HFFc6 (cell line): ENCODE data around the gene MAST4. TPM values are rescaled to one million over a fixed set of nuclear protein-coding genes. Genes with fewer than 3 reads are reported as not detected.

Experiments
- DNase-seq: peaks from one replicate; pipeline ENCODE4 v3.0.0-alpha.2; 2018
- H3K27ac Mint-ChIP-seq: 2 replicates; pipeline ENCODE4 v1.8.0; 2020; ENCODE audit warnings: mild to moderate bottlenecking, mixed read lengths
- H3K27me3 Mint-ChIP-seq: 2 replicates; pipeline ENCODE4 v1.8.0; 2021; ENCODE audit warnings: mild to moderate bottlenecking, moderate library complexity, mixed read lengths; ENCODE audit not compliant: insufficient read depth
- H3K36me3 Mint-ChIP-seq: 2 replicates; pipeline ENCODE4 v1.8.0; 2021; ENCODE audit warnings: low read depth, mixed read lengths
- H3K4me1 Mint-ChIP-seq: 2 replicates; pipeline ENCODE4 v1.8.0; 2020; ENCODE audit warnings: low read depth, mixed read lengths
- H3K4me3 Mint-ChIP-seq: 2 replicates; pipeline ENCODE4 v1.8.0; 2020; ENCODE audit warnings: mild to moderate bottlenecking, moderate library complexity, mixed read lengths
- H3K9me3 Mint-ChIP-seq: 2 replicates; pipeline ENCODE4 v1.8.0; 2020; ENCODE audit warnings: mild to moderate bottlenecking, mixed read lengths
- CTCF ChIP-seq: fragments of 200-600 bp; sonication (generic); IDR thresholded peaks from 2 replicates; pipeline ENCODE4 v1.5.0; 2021; ENCODE audit warnings: antibody characterized with exemption, mild to moderate bottlenecking
- total RNA-seq, 6 experiments: library from RNA; stranded (reverse); fragmentation: NEBNext Ultra II Directional; extraction: Animal tissue kit (Norgen Biotek cat#: 25700); gene quantifications; 2 replicates in 1 of 6; 3 replicates in 5 of 6; pipeline ENCODE4 v1.2.3, GENCODE V29; 2021

Gene MAST4
- total RNA-seq, 6 experiments from 2014 or later: 3.0 to 5.6 (median 3.9) TPM

DNA sequence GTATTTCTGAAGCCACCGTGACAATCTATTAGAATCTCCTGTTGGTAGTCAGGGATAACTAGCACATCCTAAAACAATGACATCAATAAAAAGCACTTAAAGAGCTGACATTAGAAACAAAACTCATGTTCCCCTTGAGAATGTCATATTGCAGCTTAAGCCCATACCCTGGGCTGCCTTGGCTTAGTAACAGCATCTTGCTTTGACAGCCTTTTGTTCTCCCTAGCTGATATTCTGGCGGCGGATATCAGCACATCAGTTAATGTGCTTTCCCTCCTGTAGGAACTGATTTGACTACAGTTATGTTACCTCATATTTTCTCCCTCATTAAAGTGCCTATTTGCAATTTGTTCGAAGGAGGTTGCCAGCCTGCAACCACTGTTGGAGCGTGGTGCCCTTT lies 386.3 kb downstream of the MAST4 start:
- Mint-ChIP-seq H3K27me3 (peaks cover 7% of the 10 kb centered on the region), H3K4me1 (peaks cover 7% of the 10 kb centered on the region), H3K36me3 (no peaks in the 10 kb centered on the region), H3K9me3 (no peaks in the 10 kb centered on the region), H3K27ac (no peak overlapping the region), H3K4me3 (no peak overlapping the region)
- no peak for DNase-seq
- no peak for TF ChIP-seq CTCF

DNA sequence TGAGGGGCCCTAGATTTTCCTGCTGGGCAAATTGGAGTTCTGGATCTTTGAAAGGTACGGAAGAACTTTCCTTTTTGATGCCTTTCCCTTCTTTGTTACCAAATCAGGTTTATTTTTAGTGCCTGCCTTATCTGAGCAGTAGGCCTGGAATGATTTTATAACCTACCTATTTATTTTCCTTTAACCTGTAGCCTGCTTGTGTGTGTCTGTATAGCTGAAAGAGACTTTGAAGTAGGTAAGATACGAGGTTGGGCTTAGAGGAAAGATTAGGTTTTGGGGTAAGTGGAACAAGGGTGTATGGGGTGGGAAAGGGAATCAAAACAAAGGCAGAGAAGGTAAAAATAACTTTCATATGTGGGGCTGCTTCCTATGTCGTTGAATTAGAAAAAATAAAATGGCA lies 389.2 kb downstream of the MAST4 start:
- H3K36me3 Mint-ChIP-seq: no peaks in the 10 kb centered on the region
- DNase-seq: no peak
- peaks cover 7% of the 10 kb centered on the region for H3K27me3 Mint-ChIP-seq
- peaks cover 22% of the 10 kb centered on the region for H3K4me1 Mint-ChIP-seq
- no peak for TF ChIP-seq CTCF
- no peaks in the 10 kb centered on the region for H3K9me3 Mint-ChIP-seq
- no peak overlapping the region for H3K27ac Mint-ChIP-seq
- H3K4me3 Mint-ChIP-seq: no peak overlapping the region

- Mint-ChIP-seq H3K36me3 (no peaks in the 10 kb centered on the region), H3K4me3 (no peak overlapping the region), H3K27me3 (peaks cover 7% of the 10 kb centered on the region), H3K9me3 (no peaks in the 10 kb centered on the region), H3K4me1 (peaks cover 22% of the 10 kb centered on the region), H3K27ac (no peak overlapping the region)
- no peak for TF ChIP-seq CTCF
- no peak for DNase-seq
Observed at GRCh38 chr5:66986009-66986408, 389.8 kb downstream of the MAST4 start.

DNA sequence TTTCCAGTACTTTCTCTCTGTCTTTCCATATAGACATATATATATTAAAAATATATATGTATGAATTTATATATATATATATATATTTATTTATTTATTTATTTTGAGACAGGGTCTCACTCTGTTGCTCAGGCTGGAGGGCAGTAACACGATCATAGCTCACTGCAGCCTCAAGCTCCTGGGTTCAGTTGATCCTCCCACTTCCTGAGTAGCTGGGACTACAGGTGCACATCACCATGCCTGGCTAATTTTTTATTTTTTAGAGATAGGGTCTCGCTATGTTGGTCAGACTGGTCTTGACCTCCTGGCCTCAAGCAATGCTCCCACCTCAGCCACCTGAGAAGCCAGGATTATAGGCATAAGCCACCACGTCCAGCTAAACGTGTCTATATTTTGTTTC lies 390.3 kb downstream of the MAST4 start:
- no peak for TF ChIP-seq CTCF
- DNase-seq: no peak
- Mint-ChIP-seq H3K9me3 (no peaks in the 10 kb centered on the region), H3K27me3 (peaks cover 7% of the 10 kb centered on the region), H3K36me3 (no peaks in the 10 kb centered on the region), H3K4me3 (no peak overlapping the region), H3K4me1 (peaks cover 22% of the 10 kb centered on the region), H3K27ac (no peak overlapping the region)

DNA sequence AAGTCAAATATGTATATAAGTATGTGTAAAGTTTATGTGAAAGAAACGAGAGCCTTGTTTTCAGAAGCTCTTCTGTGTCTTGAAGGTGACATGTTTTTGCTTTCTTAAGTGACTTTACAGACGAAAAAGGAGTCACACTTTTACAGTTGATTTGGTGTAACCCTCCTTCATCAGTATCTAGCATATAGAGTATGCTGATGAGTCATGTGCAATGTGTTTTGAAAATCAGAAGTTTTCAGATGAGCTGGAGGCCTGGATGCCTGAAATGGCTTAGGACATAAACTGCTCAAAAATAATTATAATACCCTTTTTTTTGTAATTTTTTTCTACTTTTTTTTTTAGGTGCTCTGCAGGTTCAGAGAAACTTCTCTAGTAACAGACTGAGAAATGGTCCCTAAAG lies 390.9 kb downstream of the MAST4 start:
- H3K4me3 Mint-ChIP-seq: no peak overlapping the region
- peaks cover 7% of the 10 kb centered on the region for H3K27me3 Mint-ChIP-seq
- peak; percentile 34 for DNase-seq
- H3K36me3 Mint-ChIP-seq: no peaks in the 10 kb centered on the region
- TF ChIP-seq CTCF: no peak
- peaks cover 22% of the 10 kb centered on the region for H3K4me1 Mint-ChIP-seq
- no peak overlapping the region for H3K27ac Mint-ChIP-seq
- no peaks in the 10 kb centered on the region for H3K9me3 Mint-ChIP-seq

DNA sequence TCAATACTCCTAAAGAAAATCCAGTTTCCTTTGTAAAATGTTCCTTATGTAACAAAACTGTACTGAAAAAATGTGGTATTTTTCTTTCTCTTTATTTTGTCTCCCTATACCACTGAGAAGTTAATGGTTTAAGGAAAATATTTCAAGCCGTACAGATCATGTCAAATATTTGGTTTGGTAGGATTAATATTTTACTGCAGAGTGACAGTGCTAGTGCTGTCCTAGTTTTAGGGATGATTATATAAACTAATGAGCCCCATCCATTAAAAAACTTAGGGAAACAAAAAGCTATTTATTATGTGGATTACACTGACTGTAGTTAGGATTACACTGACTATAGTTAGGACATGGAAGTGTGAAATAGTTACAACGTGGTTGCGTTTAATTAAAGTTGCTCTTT lies 391.3 kb downstream of the MAST4 start:
- H3K9me3 Mint-ChIP-seq: no peaks in the 10 kb centered on the region

More for the DNA sequence above, 391.3 kb downstream of the MAST4 start:
- Mint-ChIP-seq H3K27ac (no peak overlapping the region), H3K36me3 (no peaks in the 10 kb centered on the region), H3K27me3 (peaks cover 7% of the 10 kb centered on the region), H3K4me1 (peaks cover 22% of the 10 kb centered on the region), H3K4me3 (no peak overlapping the region)
- DNase-seq: no peak
- TF ChIP-seq CTCF: no peak
